Choroid plexus epithelial cell (primary cell): ENCODE data around the gene MESP2.

Experiments used
- DNase-seq: peaks from one replicate; pipeline ENCODE4 v3.0.0-alpha.2; 2010; ENCODE audit warnings: low read depth
- H3K4me3 ChIP-seq: 2 replicates; pipeline ENCODE4 v1.5.1; 2011; ENCODE audit warnings: low read depth, mild to moderate bottlenecking, control low read depth, low read length, moderate library complexity
- TF ChIP-seq, protein P1 (sequence below): conservative IDR thresholded peaks from 2 replicates; pipeline ENCODE4 v1.5.1; 2011; ENCODE audit warnings: low read depth, mild to moderate bottlenecking, control low read depth, inconsistent platforms, low read length, moderate library complexity

Gene MESP2

DNA sequence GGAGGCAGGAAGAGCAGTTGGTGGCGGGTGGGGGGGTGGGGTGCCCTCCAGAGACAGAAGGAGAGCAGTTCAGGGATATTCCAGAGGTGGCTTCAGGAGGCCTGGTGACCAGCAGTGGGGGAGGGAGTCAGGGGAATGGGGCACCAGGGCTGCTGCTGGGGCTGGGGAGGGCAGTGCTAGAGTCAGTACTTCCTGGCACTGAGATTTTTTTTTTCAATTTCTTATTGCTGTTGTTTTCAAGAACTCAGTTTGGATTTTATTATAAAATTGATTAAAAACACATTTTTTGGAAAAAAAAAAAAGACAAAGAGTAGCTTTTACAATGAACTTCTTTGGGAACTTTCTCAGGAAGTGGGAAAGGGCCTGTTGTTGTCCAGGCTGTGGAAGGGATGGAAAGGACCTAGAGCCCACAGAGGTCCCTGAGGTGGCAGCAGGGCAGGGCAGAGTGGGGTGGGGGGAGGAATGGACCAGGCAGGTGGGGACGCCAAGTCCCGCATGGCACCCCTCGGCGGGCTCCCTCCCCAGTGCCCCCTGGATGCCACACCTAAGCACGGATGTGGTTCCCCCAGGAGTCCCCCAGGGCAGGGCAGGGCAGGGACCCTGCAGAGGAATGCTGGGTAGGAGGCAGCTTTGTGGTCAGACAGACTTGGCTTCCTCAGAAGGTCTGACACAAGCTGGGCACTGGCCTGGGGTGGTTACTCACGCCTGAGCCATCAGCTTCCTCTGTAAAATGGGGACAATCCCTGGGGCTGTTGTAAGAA is 47.0 kb downstream of the MESP2 start:
- DNase-seq: peak; percentile 24
- no peak overlapping the region for H3K4me3 ChIP-seq
- TF ChIP-seq, protein P1, sequence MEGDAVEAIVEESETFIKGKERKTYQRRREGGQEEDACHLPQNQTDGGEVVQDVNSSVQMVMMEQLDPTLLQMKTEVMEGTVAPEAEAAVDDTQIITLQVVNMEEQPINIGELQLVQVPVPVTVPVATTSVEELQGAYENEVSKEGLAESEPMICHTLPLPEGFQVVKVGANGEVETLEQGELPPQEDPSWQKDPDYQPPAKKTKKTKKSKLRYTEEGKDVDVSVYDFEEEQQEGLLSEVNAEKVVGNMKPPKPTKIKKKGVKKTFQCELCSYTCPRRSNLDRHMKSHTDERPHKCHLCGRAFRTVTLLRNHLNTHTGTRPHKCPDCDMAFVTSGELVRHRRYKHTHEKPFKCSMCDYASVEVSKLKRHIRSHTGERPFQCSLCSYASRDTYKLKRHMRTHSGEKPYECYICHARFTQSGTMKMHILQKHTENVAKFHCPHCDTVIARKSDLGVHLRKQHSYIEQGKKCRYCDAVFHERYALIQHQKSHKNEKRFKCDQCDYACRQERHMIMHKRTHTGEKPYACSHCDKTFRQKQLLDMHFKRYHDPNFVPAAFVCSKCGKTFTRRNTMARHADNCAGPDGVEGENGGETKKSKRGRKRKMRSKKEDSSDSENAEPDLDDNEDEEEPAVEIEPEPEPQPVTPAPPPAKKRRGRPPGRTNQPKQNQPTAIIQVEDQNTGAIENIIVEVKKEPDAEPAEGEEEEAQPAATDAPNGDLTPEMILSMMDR: no peak

DNA sequence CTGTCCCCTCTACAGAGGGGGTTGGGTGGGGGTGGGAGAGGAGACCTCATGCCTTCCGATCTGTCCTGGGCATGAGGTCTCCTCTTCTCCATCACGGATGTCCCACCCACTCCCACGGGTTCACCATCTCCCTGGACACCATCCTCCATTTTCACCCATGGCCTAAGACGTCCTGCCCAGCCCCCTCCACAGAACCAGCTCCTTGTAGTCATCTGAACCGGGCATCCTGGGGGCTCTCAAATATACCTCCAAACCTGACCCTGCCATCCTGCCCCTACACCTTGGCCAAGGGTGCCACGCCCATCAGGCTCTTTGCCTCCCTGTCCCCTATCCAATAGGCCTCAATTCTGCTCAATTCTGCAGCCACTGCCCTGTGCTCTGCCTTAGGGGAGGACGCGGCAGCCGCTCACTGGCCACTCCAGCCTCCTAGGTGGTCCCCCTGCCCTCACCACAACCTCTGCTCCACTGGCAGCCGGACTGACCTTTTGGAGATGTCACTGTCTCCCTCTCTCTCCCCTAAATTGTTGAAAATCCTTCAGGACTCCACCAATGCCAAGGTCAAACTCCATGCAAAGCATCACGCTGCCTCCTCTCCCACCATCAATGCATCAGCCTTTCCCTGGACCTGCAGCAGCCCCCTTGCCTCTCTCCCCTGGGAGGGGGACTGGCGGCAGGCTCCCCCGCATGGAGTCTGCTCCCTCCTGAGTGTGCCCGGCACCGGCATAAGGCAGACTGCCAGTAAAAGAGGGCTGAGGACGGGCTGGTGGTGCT is 47.9 kb downstream of the MESP2 start:
- no peak overlapping the region for H3K4me3 ChIP-seq
- DNase-seq: no peak
- TF ChIP-seq, protein P1: no peak

DNA sequence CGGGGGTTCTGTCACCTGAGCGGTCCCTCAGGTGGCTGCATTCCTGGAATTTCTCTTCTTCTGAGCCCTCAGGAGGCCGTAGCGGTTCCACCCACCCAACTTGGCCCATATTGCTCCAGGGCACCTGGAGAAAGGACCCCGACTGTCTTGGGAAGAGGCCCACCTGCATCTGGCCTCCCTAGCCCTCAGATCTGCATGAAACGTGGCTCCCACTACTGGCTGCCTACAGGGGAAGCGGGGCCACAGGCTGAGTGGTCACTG is 48.4 kb downstream of the MESP2 start:
- H3K4me3 ChIP-seq: no peak overlapping the region
- DNase-seq: no peak

DNA sequence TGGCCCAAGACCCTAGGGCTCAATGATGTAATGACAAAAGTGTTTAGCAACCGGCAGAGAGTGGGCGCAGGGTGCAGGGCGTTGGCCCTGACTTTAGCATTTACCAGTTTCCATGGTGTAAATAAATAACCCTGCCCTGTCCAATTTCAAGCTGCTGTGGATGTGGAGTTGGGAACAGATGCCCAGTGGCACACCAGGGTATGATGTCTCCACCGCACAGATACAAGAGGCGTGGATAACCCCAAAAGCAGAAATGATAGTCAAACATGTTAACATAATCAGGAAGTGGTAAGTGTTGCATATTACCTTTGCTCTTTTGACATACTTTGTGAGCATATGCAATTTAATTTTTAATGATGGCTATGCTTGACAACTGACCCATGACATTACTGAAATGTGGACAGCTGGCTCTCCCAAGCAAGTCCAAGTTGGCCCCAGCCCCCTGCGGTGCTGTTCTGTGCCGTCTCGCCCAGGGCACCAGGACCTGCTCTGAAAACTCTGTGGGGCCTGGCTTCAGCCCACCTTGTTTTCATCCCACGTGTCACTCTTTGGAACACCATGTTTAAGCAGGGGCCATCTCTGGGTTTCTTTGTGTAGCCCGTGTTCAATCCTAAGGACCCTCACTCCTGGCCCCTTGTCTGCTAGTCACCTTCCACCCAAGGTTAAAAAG is 49.3 kb downstream of the MESP2 start:
- TF ChIP-seq, protein P1: no peak
- no peak for DNase-seq
- no peak overlapping the region for H3K4me3 ChIP-seq

More for the DNA sequence above, 48.4 kb downstream of the MESP2 start:
- TF ChIP-seq, protein P1: no peak

DNA sequence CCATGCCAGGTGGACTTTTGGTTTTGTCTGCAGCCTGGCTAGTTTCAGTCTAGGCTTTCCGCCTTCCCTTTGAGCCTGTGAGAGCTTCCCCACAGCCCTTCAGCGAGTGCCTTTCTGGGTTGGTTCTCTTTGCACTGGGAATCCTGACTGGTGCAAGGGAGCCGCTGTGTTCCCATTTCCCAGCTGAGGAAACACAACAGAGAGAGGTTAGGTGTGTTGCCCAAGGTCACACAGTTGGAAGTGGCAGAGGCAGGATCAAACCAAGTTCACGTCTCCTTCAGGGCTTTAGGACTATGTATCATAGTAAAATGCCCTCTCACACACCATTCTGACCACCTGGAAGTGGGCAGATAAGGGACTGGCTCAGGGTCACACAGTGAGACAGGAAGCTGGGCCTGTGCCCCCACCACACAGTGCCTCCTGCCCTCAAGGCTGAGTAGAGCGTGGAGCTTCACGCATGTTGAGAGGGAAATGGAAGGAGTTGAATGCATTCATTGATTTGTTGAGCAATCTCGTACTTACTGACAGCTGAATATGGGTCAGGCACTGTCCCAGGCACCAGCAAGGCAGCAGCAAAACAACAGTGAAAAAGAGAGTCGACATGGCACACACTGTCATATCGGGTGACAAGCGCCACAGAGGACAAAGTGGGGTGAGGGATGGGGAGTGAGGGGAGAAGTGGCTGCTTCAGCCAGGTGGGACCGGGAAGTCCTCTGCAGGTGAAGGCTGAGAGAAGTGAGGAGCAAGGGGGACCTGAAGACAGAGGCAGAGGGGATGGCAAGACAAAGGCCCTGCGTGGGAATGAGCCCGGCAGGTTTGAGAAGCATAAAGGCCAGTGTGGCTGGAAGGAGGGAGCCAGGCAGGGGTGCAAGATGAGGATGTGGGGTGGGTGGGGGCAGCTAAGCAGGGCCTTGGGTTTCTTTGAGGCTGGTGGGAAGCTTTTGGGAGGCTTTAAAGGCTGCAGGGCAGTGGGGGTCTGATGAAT is 50.8 kb downstream of the MESP2 start:
- DNase-seq: no peak

DNA sequence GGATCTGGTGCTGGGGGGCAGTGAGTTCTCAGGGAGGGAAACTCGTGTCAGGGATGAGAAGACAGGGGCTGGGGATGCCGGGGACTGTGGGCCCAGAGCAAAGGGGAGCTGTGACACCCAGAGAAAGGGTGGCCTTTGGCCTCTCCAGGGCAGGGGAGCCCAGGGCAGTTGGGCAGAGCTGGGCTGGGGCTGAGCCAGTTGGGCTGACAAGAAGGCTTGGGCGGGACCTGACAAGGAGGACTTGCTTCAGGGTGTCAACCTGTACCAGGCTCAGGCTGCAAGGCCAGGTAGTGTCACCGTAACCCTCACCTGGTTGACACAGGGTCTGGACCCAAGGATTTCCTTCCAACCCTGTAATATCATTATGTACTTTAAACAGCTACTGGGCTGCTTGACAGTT is 51.7 kb downstream of the MESP2 start:
- H3K4me3 ChIP-seq: no peak overlapping the region
- TF ChIP-seq, protein P1: no peak
- no peak for DNase-seq

More for the DNA sequence above, 50.8 kb downstream of the MESP2 start:
- TF ChIP-seq, protein P1: no peak
- no peak overlapping the region for H3K4me3 ChIP-seq
